Keratinocyte (primary cell): Measurements from ENCODE around the gene SSBP2. TPM values are rescaled to one million over a fixed set of nuclear protein-coding genes. Genes with fewer than 3 reads are reported as not detected.

Experiments used
- DNase-seq: peaks from one replicate; pipeline ENCODE4 v3.0.0-alpha.2; 2011; ENCODE audit warnings: low read depth, missing footprints, low spot score
- FAIRE-seq: peaks from 2 replicates; lab custom pipeline; 2011; peaks lifted over from hg19 to GRCh38; lab: Jason Lieb, UNC
- H2AFZ ChIP-seq: 2 replicates; pipeline ENCODE4 v1.6.0; 2012; ENCODE audit warnings: low read length, control low read depth, inconsistent platforms; ENCODE audit not compliant: control insufficient read depth
- H3K27ac ChIP-seq: 2 replicates; pipeline ENCODE4 v1.5.1; 2011; ENCODE audit warnings: low read length; ENCODE audit not compliant: control insufficient read depth, insufficient read depth
- H3K27me3 ChIP-seq: 3 replicates; pipeline ENCODE4 v1.6.0; 2011; ENCODE audit warnings: low read length; ENCODE audit not compliant: control insufficient read depth, insufficient read depth; ENCODE audit errors: extremely low read depth
- H3K36me3 ChIP-seq, 2 experiments: 2 replicates in 1 of 2; 3 replicates in 1 of 2; pipeline ENCODE4 v1.5.1; 2011; ENCODE audit warnings: low read length in 2 of 2, mild to moderate bottlenecking in 1 of 2; ENCODE audit not compliant: control insufficient read depth in 2 of 2, insufficient read depth in 2 of 2; ENCODE audit errors: extremely low read depth in 1 of 2
- H3K4me1 ChIP-seq: 3 replicates; pipeline ENCODE4 v1.5.1; 2011; ENCODE audit warnings: low read length; ENCODE audit not compliant: control insufficient read depth, insufficient read depth; ENCODE audit errors: extremely low read depth
- H3K4me2 ChIP-seq: 3 replicates; pipeline ENCODE4 v1.6.0; 2011; ENCODE audit warnings: low read depth, low read length; ENCODE audit not compliant: control insufficient read depth, insufficient read depth; ENCODE audit errors: extremely low read depth
- H3K4me3 ChIP-seq, 3 experiments: fragments of 200-600 bp in 1 of 3; sonication (generic) in 1 of 3; 2 replicates in 2 of 3; 3 replicates in 1 of 3; pipeline ENCODE4 v1.5.1; 2011 to 2016; ENCODE audit warnings: low read length in 3 of 3, mild to moderate bottlenecking in 3 of 3, control low read depth in 2 of 3, inconsistent platforms in 1 of 3, low read depth in 1 of 3, mixed read lengths in 1 of 3, mixed run types in 1 of 3, moderate library complexity in 1 of 3; ENCODE audit not compliant: control insufficient read depth in 2 of 3, insufficient read depth in 2 of 3; ENCODE audit errors: extremely low read depth in 1 of 3
- H3K79me2 ChIP-seq: 2 replicates; pipeline ENCODE4 v1.6.0; 2012; ENCODE audit warnings: low read length; ENCODE audit not compliant: control insufficient read depth, insufficient read depth
- H3K9ac ChIP-seq: 3 replicates; pipeline ENCODE4 v1.6.0; 2011; ENCODE audit warnings: low read length; ENCODE audit not compliant: control insufficient read depth, insufficient read depth; ENCODE audit errors: extremely low read depth
- H3K9me1 ChIP-seq: 3 replicates; pipeline ENCODE4 v1.6.0; 2011; ENCODE audit warnings: low read length; ENCODE audit not compliant: control insufficient read depth, insufficient read depth; ENCODE audit errors: extremely low read depth
- H3K9me3 ChIP-seq: 2 replicates; pipeline ENCODE4 v1.5.1; 2012; ENCODE audit warnings: low read depth, low read length; ENCODE audit not compliant: control insufficient read depth
- H4K20me1 ChIP-seq: 3 replicates; pipeline ENCODE4 v1.6.0; 2011; ENCODE audit warnings: low read length; ENCODE audit not compliant: control insufficient read depth, insufficient read depth; ENCODE audit errors: extremely low read depth
- EZH2 ChIP-seq: IDR thresholded peaks from one replicate; pipeline ENCODE4 v1.6.1; 2012; ENCODE audit warnings: inconsistent platforms, mild to moderate bottlenecking, low read length, moderate library complexity
- dilution Hi-C: fragments of 300-500 bp; cut with MboI; formaldehyde crosslinking; loops from one replicate; pipeline ENCODE4 v1.7.0; 2020; ENCODE audit warnings: low sequenced_read_pairs; ENCODE audit not compliant: extremely low pct_ligation_motif_present
- polyA plus RNA-seq, 5 experiments: library from polyadenylated mRNA; depleted of rRNA in 3 of 5; stranded (reverse) in 3 of 5; stranded (forward) in 1 of 5; unstranded in 1 of 5; fragments of >200 nt; gene quantifications; 1 replicate in 1 of 5; 2 replicates in 3 of 5; 3 replicates in 1 of 5; pipeline versions ENCODE4 v1.2.1 to v1.2.3, GENCODE V29; 2011 to 2012; ENCODE audit warnings: missing spikeins in 2 of 5, low read depth in 1 of 5, low replicate concordance in 1 of 5
- TF ChIP-seq, protein P1 (sequence below), 3 experiments: IDR thresholded peaks in 1 of 3; conservative IDR thresholded peaks in 1 of 3; optimal IDR thresholded peaks in 1 of 3; 2 replicates in 2 of 3; 3 replicates in 1 of 3; pipeline versions ENCODE3 to v1.5.1; 2011; ENCODE audit warnings: low read length in 3 of 3, mild to moderate bottlenecking in 3 of 3, moderate library complexity in 2 of 3, control low read depth in 1 of 3, inconsistent platforms in 1 of 3; ENCODE audit not compliant: insufficient read depth in 2 of 3; ENCODE audit errors: extremely low read depth in 1 of 3

SSBP2 gene
- polyA plus RNA-seq, 1 donor (not counting 4 experiments of a cell fraction or from before 2014, with no cell fraction given), result 14.6 TPM

DNA sequence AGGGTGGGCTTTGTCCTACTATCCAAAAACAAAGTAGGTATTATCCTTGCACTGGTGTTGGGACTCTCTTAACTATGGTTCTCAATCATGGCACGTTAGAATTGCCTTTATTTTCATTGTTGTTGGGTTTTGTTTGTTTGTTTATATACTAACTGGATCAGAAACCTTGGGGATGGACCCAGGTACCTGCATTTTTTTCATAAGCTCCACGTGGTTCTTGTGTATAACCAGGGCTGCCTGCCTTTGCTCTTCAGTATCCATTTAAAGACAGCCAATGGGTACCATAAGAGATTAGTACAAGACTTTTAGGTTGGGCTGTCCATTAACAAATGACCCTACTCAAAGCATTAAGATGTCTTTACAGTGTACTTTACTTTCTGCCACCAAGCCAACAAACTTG lies 2.5 kb upstream of the SSBP2 start:
- FAIRE-seq, result no peak
- Histone ChIP-seq H3K27me3 (no peaks in the 10 kb centered on the region), H3K4me2 (no peak overlapping the region), H3K9ac (no peak overlapping the region), H3K36me3 (no peaks in the 10 kb centered on the region), H3K9me1 (no peaks in the 10 kb centered on the region), H4K20me1 (no peaks in the 10 kb centered on the region), H2AFZ (no peak overlapping the region), H3K4me1 (peaks cover 36% of the 10 kb centered on the region), H3K27ac (no peak overlapping the region), H3K79me2 (no peaks in the 10 kb centered on the region), H3K4me3 (no peak overlapping the region), H3K9me3 (no peaks in the 10 kb centered on the region)
- dilution Hi-C loops, result no loop called here
- TF ChIP-seq EZH2, result no peak
- TF ChIP-seq, protein P1, sequence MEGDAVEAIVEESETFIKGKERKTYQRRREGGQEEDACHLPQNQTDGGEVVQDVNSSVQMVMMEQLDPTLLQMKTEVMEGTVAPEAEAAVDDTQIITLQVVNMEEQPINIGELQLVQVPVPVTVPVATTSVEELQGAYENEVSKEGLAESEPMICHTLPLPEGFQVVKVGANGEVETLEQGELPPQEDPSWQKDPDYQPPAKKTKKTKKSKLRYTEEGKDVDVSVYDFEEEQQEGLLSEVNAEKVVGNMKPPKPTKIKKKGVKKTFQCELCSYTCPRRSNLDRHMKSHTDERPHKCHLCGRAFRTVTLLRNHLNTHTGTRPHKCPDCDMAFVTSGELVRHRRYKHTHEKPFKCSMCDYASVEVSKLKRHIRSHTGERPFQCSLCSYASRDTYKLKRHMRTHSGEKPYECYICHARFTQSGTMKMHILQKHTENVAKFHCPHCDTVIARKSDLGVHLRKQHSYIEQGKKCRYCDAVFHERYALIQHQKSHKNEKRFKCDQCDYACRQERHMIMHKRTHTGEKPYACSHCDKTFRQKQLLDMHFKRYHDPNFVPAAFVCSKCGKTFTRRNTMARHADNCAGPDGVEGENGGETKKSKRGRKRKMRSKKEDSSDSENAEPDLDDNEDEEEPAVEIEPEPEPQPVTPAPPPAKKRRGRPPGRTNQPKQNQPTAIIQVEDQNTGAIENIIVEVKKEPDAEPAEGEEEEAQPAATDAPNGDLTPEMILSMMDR (optimal IDR thresholded peaks at IDR 0.05 in 1 of 3, IDR thresholded peaks at IDR 0.05 in 1 of 3, conservative IDR thresholded peaks at IDR 0.05 in 1 of 3; ENCODE audit: extremely low read depth in 1 of 3, insufficient read depth in 2 of 3, low read length in 3 of 3), result no peak
- no peak for DNase-seq

DNA sequence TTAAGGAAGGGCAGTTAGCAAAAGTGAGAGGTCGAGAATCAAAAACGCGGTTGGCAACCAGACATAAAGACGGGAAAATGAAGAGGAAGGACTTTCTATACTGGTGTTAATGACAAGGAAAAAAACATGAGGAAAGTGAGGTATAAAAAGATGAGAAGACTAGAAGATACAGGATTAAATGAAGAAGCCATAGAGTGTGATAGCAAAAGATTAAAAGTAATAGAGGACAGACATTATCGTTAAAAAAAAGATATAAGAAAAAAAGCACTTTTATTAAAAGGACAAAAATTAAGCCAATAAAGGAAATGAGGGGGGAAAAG lies 1.7 kb upstream of the SSBP2 start:
- H3K4me3 ChIP-seq, result no peak overlapping the region
- no peaks in the 10 kb centered on the region for H3K79me2 ChIP-seq
- no peaks in the 10 kb centered on the region for H3K9me3 ChIP-seq
- H3K9ac ChIP-seq, result no peak overlapping the region
- H4K20me1 ChIP-seq, result no peaks in the 10 kb centered on the region
- dilution Hi-C loops, result no loop called here
- H2AFZ ChIP-seq, result peak overlapping the region; percentile 88
- H3K27me3 ChIP-seq, result no peaks in the 10 kb centered on the region
- FAIRE-seq, result no peak
- no peak for DNase-seq
- no peak overlapping the region for H3K27ac ChIP-seq
- TF ChIP-seq, protein P1 (optimal IDR thresholded peaks at IDR 0.05 in 1 of 3, IDR thresholded peaks at IDR 0.05 in 1 of 3, conservative IDR thresholded peaks at IDR 0.05 in 1 of 3; ENCODE audit: extremely low read depth in 1 of 3, insufficient read depth in 2 of 3, low read length in 3 of 3), result no peak
- TF ChIP-seq EZH2, result no peak
- H3K4me1 ChIP-seq, result peaks cover 36% of the 10 kb centered on the region
- H3K4me2 ChIP-seq, result peak overlapping the region; percentile 83
- H3K9me1 ChIP-seq, result no peaks in the 10 kb centered on the region
- no peaks in the 10 kb centered on the region for H3K36me3 ChIP-seq
